Activated CD4-positive, alpha-beta T cell treated with anti-CD3 and anti-CD28 coated beads for 24 hours (primary cell): ENCODE data around the gene UCK1.

Experiments used
- DNase-seq, 2 donors: peaks; one replicate each; pipeline ENCODE4 v3.0.0-alpha.2; 2020; ENCODE audit warnings: low read depth in 2 of 2

UCK1 gene

GRCh38 chr9:131496844-131497405 is 34.1 kb downstream of the UCK1 start:
- no peak for DNase-seq

GRCh38 chr9:131495785-131496184 is 35.3 kb downstream of the UCK1 start:
- DNase-seq = no peak

- no peak for DNase-seq
Measured at GRCh38 chr9:131494296-131494870, 36.7 kb downstream of the UCK1 start.

- no peak for DNase-seq
Measured at GRCh38 chr9:131492070-131492469, 39.0 kb downstream of the UCK1 start.

GRCh38 chr9:131491001-131491710 is 39.9 kb downstream of the UCK1 start:
- no peak for DNase-seq

GRCh38 chr9:131490514-131490913 is 40.5 kb downstream of the UCK1 start:
- DNase-seq = no peak

- DNase-seq = no peak
Measured at GRCh38 chr9:131487621-131488031, 43.4 kb downstream of the UCK1 start.

- DNase-seq = no peak
Measured at GRCh38 chr9:131487001-131487400, 44.1 kb downstream of the UCK1 start.

GRCh38 chr9:131485728-131486422 is 45.2 kb downstream of the UCK1 start:
- no peak for DNase-seq

- DNase-seq = no peak
Measured at GRCh38 chr9:131485206-131485605, 45.9 kb downstream of the UCK1 start.

- DNase-seq = no peak
Measured at GRCh38 chr9:131484560-131485185, 46.4 kb downstream of the UCK1 start.

- DNase-seq = no peak
Measured at GRCh38 chr9:131484051-131484445, 47.0 kb downstream of the UCK1 start.

GRCh38 chr9:131483319-131484050 is 47.6 kb downstream of the UCK1 start:
- DNase-seq = no peak

GRCh38 chr9:131482343-131483006 is 48.6 kb downstream of the UCK1 start:
- no peak for DNase-seq

- no peak for DNase-seq
Measured at GRCh38 chr9:131481441-131482342, 49.4 kb downstream of the UCK1 start.

GRCh38 chr9:131480258-131480657 is 50.8 kb downstream of the UCK1 start:
- no peak for DNase-seq

- no peak for DNase-seq
Measured at GRCh38 chr9:131478911-131479310, 52.2 kb downstream of the UCK1 start.

GRCh38 chr9:131478421-131478868 is 52.6 kb downstream of the UCK1 start:
- peak; percentile 36 to 45 for DNase-seq

GRCh38 chr9:131477816-131478419 is 53.1 kb downstream of the UCK1 start:
- no peak for DNase-seq
